HG03469 (cell line): ENCODE data around the gene DYNC1H1.
A peak's percentile ranks its signal among the peaks of the same experiment; 100 is the strongest.

Source experiments
- ATAC-seq: cut with Tn5 transposase; IDR thresholded peaks from one replicate; pipeline ENCODE4 v1.9.1; 2021; ENCODE audit warnings: mild to moderate bottlenecking, moderate library complexity, moderate number of reproducible peaks; ENCODE audit not compliant: unreplicated experiment

DYNC1H1 gene

DNA sequence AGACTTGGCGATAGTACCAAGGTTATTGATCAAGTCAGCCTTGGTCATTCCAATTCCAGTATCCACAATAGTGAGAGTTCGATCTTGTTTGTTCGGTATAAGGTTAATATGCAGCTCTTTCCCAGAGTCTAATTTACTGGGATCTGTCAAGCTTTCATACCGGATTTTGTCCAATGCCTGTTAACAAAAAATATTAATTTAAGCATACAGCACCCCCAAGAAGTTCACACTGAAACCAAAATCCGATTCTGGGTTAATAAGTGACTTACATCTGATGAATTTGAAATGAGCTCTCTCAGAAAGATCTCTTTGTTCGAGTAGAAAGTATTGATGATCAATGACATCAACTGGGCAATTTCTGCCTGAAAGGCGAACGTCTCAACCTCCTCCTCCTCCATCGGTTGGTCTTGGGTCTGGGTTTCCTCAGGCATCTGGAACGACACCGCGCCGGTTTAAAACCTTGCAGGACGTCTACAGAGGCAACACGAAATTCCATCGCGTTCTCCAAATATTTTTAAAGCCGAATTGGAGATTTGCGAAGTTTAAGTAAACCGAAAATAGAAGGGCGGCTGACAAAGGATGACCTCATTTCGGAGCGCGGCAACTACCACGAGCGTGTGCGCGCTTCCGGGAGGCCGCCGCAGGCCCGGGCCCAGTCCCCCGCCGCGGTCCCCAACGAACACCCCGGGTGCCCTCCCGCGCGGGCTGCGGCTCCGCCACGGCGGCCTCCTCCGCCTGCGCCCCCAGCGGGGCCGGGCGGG is 121.8 kb downstream of the DYNC1H1 start:
- peak; percentile 15 for ATAC-seq

DNA sequence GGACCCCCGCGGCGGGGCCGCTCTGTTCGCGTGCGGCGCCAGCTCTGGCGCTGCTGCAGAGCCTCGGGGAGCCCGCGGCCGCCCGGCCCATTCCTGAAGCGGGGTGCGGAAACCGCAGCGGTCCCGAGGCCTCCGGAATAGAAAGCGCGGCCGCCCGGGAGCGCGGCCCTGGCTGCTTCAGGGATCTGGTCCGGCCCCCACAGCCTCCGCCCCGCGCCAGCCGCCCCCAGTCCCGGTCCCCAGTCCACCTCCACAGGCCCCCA is 122.3 kb downstream of the DYNC1H1 start:
- no peak for ATAC-seq

DNA sequence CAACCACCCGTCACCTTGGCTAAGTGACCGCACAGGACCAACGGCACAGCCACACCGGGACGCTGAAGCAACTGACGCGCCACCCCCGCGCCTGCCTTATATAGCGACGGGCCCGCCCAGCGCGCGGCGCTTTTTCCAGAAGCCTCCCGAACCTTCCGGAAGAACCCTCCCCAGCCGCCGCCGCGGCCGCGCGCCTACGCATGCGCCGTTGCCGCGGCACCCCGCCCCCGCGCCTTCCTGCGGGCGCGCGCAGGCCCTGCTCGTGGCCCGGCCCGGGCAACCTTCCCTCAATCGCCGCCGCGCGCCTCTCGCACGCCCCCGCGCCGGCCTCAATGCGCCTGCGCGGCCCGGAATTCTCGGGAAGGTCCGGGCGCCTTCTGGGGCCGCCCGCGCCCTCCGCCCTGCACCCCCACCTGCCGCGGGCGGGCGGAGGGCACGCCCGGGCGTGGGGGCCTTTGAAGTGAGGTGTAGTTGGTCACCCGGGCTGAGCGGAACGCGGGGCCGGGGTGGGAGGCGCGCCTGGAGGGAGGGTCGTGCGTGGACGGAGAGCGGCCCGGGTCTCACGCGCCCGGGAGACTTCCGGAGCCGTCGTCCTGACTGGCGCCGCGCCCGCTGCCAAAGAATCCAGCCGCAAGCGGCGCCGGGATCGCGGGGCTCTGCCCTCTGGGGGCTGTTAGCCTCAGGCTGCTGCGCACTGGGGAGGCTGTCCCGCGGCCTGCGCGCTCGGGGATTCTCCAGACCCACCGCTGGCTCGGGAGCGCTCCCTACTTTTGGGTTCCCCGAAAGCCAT is 122.8 kb downstream of the DYNC1H1 start, which contains the start of gene HSP90AA1:
Gene HSP90AA1, minus strand, starts transcription at position 73 of the 790 bp plus-strand sequence. CDS start 666 bp downstream, outside the sequence.
- ATAC-seq: peak; percentile 55

DNA sequence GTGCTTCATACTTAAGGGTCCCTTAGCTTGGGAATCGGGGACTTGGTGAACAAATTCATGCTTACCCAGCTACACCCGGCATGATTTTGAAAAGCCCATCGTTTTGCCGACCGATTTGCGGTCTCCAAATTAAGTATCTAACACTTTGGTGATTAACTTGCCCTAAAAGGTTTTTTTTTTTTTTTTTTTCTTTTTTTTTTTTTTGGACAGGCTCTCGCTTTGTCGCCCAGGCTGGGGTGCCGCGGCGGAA is 123.3 kb downstream of the DYNC1H1 start:
- ATAC-seq: no peak

DNA sequence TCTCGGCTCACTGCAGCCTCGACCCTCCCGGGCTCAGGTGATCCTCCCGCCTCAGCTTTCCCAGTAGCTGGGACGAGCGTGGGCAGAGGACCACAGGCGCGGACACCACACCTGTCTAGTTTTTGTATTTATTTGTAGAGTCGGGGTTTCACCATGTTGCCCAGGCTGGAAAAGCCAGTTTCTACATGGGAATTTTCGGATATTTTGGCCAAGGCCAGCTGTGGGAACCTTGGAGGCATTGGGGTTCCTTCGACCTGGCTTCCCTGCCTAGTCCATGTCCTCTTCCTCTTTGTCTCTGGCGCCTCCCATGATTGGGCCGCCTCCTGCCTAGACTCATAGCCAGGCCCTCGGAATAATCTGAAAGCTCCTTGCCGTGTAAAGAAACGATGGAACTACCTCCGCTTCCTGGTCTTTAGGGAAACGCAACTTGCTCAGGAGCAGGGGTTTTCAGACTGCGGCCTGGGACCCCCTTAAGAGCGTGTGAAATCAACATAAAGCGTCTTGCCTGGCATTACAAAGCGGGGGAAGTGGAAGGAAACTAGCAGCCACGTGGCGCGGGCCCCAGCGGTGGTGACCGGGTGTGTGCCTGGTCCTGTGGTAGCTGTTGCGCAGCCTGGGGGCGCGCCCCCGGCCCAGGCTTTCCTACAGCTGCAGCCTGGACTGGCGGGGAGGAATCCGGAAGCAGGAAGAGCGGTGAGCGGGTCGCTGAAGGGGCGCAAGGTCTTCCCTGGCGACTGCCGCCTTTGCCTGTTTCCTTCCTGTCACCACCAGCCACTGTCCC is 123.8 kb downstream of the DYNC1H1 start:
- no peak for ATAC-seq

DNA sequence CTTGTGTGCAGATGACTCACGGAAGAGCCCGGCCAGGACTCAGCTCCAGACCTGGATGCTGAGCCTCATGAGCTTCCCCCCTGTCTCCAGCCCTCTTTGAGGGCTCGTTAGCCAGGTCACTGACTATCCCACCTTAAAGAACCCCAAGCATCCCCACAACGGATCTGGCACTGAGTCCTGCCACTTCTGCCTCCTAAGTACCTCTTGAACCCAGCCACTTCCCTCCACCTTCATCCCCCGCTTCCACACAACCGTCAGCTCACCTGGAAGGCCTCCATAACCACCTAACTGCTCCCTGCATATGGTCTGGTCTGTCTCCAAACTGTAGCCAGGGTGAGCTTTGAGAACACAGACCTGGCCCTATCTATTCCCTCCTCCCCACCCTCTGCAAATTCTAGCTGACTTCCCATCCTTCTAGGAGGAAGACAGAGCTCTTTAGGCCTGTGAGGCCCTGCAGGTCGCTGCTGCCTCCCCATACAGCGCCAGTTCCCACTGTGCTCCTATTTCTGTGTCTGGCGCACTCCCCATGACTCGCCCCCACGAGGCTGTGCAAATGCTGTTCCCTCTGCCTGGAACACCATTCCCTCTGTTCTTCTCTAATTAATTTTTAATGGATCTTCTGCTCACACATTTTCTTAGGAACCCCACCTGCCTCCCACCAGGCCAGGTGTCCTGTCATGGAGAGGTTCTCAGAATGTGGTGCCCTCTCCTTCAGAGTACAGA is 125.4 kb downstream of the DYNC1H1 start:
- ATAC-seq: no peak

DNA sequence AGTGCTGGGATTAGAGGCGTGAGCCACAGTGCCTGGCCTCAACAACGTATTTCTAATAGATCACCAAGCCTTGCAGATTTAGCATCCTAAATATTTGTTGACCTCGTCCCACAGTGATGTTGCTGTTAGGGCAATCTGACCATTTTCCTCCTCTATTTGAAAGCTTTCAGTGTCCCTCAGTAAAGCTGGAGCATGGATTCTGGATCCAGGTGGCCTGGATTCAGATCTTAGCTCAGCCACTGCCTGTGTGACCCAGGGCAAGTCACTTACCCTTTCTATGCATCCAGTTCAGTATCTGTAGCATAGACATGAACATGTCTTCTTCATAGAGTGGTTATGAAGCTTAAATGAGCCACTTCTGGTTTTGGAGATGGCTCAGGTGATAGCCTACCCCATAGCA is 126.3 kb downstream of the DYNC1H1 start:
- no peak for ATAC-seq

DNA sequence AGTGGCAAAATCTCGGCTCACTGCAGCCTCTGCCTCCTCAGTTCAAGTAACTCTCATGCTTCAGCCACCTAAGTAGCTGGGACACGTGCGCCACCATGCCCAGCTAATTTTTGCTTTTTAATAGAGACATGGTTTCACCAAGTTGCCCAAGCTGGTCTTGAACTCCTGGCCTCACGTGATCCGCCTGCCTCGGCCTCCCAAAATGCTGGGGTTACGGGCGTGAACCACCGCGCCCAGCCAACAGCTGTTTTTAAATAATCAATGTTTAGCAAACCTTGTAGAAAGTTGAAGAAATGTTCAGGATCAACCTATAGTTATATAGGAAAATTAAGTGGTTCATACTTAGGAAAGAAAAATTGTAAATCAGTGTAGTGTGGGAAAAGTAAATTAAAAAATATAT is 128.4 kb downstream of the DYNC1H1 start:
- no peak for ATAC-seq

DNA sequence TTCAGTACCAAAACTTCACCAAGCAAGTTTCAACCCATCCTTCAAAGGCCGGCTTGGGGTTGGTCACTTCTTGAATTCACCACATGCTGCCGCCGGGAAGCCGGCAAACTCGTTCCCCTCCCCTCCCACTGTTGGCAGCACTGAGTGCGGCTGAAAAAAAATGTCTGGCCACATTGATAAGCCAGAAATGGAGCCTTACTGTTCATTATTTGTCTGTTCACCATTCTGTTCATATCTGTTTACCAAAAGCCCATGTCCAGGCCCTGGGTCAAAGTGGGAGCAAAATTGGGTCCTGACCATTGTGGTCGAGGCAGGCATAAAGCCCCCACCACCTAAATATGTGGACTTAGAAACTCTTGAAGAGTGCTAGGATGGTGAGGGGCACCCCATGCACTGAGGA is 129.7 kb downstream of the DYNC1H1 start:
- ATAC-seq: no peak

DNA sequence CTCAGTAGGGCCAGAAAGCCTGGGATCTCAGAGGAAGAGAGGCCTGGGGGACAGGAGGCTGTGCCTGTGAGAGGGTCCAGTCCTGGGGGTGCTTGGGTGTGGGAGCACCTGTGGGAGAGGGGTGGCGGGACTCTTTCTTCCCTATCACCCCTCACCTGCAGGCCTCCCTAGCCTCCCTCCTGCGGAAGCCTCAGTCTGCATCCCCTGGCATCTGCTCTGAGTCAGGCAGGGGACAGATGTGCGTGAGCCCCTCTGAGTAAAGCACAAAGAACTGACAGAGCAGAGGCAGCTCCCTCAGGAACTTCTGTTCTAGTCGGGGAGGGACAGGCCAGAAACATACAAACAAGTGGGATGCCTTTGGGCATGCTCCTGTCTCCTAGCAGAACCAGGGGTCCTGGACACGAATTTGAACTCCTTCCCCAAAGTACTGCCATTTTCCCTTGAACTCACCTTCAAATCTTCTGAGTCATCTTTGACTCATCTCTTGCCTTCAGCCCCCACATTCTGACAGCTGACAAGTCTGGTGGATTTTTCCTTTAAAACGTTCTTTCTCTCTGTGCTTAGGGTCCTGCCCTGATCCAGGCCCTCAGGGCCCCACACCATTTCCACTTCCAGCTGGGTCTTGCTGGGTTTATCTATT is 131.0 kb downstream of the DYNC1H1 start:
- no peak for ATAC-seq

DNA sequence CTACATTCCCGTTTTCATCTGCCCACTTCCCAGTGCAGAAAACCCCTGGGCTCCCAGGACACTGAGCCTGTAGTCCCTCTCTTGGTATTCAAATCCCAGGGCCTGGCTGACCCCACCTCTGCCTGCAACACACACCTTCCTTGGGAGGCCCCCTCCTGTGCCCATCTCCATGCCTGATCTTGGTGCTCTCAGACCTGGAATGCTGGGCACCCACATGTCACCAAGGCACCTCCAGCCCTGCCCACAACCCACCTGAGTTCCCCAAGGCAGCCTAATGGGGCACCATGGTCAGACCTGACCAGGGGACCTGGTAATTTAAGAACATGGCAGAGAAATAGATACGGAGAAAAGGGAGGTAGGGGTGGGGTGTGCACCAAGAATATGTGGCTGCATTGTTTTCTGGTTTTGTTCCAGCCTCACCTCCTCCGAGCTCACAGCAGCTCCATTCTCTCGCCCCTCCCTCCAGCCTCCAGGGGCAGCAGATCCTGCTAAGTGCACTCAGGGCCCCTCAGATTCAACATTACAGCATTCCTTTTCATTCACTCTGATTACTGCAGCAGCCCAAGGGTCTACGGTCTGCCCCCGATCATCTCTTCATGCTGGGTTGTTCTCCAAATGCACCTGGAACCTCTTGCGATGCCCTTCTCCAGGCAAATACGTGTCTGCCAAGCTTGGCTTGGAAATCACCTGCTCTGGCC is 131.6 kb downstream of the DYNC1H1 start:
- no peak for ATAC-seq

DNA sequence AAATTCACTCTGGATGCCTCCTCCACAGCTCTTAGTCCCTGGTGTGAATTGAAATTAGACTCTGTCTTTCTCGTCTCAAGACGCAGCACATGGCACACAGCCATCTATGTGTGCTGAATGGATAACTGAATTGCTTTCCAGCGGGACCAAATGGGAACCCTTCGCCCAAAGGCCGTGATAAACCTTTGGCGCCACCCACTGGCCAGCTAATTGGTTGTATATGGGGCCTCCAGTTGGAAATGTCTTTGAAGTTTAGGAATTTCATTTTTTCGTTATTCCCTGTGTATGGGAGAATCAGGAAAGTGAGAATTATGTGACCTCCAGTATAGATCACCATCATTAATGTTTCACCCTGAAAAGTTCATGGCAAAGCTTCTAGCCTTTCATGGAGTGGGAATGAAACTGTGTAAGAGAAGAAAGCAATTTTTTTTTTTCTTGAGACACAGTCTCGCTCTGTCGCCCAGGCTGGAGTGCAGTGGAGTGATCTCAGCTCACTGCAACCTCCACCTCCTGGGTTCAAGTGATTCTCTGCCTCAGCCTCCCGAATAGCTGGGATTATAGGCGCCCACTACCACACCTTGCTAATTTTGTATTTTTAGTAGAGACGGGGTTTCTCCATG is 132.3 kb downstream of the DYNC1H1 start:
- ATAC-seq: no peak

DNA sequence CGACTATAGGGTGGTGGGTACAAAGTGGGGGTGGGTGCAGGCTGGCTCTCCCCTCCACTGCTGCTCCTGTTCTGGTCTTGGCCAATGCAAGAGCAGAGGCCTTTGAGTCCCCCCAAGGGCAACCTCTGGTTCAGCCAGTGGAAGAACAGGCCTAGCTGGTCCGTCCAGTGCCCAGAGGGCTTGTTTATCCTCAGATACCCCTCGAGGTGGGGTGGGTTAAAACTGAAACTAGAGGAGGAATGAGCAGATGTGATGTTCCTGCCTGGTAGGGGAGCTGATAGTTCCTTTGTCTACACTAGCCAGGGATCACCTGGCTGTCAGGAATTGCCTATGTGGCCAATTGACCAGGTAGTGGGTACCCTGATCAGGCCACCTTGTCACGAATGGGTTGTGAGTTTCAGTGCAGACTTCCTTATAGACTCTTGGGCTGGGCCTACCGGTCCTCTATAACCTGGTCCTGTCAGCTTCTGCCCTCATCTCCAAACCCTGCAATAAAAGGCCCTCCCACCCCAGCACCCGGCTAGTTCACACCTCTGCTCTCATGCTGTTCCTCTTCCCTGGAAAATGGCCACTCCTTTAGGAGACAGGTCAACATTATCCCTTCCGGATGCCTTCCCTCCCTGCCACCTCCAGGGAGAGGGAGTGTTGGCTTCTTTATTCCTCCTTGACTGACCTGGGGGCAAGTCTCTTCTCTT is 133.2 kb downstream of the DYNC1H1 start:
- no peak for ATAC-seq

DNA sequence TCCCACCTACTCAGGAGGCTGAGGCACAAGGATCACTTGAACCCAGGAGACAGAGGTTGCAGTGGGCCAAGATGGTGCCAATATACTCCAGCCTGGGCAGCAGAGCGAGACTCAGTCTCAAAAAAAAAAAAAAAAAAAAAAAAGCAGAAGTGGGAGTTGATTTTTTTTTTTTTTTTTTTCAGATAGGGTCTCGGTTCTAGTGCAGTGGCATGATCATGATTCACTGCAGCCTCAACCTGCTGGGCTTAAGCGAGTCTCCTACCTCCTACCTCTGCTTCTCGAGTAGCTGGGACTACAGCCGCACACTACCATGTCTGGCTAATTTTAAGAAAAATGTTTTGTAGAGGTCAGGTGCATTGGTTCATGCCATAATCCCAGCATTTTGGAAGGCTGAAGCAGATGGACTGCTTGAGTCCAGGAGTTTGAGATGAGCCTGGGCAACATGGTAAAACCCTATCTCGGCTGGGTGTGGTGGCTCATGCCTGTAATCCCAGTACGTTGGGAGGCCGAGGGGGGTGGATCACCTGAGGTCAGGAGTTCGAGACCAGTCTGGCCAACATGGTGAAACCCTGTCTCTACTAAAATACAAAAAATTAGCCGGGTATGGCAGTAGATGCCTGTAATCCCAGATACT is 138.8 kb downstream of the DYNC1H1 start:
- ATAC-seq: no peak

DNA sequence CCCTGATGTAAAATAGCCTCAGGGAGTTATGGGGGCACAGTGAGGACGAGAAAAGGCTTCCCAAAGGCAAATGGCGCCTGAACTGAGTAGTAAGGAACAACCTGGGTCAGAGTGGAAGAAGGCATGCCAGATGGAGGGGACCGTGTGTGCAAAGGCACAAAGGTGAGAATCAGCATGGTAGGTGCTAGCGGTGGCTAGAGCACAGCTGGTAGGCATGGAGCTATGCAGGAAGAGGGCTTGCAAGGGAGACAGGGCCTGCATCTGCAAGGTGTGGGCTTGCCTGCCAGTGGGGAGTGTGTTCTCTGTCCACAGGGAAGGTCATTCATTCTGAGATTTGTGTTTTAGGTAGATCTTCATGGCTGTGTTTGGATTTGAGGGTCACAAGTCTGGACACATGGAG is 141.0 kb downstream of the DYNC1H1 start:
- ATAC-seq: no peak
